Kidney epithelial cell (primary cell): ENCODE measurements around the gene PHF14. TPM values are rescaled to one million over a fixed set of nuclear protein-coding genes. Genes with fewer than 3 reads are reported as not detected.

Experiments
- DNase-seq: peaks from one replicate; pipeline ENCODE4 v3.0.0-alpha.2; 2010; ENCODE audit warnings: low read depth
- H3K27me3 ChIP-seq: 2 replicates; pipeline ENCODE4 v1.6.0; 2011; ENCODE audit warnings: low read length; ENCODE audit not compliant: control insufficient read depth, insufficient read depth
- H3K36me3 ChIP-seq: 2 replicates; pipeline ENCODE4 v1.5.1; 2011; ENCODE audit warnings: low read length; ENCODE audit not compliant: control insufficient read depth, insufficient read depth
- H3K4me3 ChIP-seq: 2 replicates; pipeline ENCODE4 v1.5.1; 2011; ENCODE audit warnings: low read depth, mild to moderate bottlenecking, control low read depth, low read length
- total RNA-seq: library from RNA; depleted of rRNA; stranded (reverse); fragments of >200 nt; gene quantifications from 2 replicates; pipeline ENCODE4 v1.2.3, GENCODE V29; 2015
- TF ChIP-seq, protein P1 (sequence below): IDR thresholded peaks from 2 replicates; pipeline ENCODE4 v1.5.1; 2011; ENCODE audit warnings: mild to moderate bottlenecking, moderate library complexity, low read length, control low read depth, inconsistent platforms; ENCODE audit not compliant: insufficient read depth, poor library complexity, severe bottlenecking

PHF14 gene
- total RNA-seq, 1 donor from 2014 or later, result 40.4 TPM

DNA sequence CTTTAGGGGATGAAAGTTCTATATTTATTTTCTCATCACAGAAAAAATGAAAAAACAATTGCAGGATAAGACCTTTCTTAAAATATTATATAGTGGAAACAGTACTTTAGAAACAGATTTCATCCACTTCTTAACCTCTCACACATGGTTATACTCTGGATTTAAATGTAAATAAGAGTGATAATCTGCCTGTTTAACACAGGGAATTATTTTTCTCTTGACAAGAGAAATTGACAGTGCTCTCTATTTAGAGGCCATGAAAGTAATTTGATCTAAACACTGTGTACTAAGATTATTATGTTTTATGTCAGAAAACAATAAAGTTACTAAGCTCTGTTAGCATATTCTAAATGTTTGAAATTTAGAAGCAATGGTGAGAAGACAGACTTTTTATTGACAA lies 88.4 kb downstream of the PHF14 start:
- TF ChIP-seq, protein P1, sequence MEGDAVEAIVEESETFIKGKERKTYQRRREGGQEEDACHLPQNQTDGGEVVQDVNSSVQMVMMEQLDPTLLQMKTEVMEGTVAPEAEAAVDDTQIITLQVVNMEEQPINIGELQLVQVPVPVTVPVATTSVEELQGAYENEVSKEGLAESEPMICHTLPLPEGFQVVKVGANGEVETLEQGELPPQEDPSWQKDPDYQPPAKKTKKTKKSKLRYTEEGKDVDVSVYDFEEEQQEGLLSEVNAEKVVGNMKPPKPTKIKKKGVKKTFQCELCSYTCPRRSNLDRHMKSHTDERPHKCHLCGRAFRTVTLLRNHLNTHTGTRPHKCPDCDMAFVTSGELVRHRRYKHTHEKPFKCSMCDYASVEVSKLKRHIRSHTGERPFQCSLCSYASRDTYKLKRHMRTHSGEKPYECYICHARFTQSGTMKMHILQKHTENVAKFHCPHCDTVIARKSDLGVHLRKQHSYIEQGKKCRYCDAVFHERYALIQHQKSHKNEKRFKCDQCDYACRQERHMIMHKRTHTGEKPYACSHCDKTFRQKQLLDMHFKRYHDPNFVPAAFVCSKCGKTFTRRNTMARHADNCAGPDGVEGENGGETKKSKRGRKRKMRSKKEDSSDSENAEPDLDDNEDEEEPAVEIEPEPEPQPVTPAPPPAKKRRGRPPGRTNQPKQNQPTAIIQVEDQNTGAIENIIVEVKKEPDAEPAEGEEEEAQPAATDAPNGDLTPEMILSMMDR, result no peak
- Histone ChIP-seq H3K4me3 (no peak overlapping the region), H3K36me3 (no peaks in the 10 kb centered on the region), H3K27me3 (no peaks in the 10 kb centered on the region)
- no peak for DNase-seq

DNA sequence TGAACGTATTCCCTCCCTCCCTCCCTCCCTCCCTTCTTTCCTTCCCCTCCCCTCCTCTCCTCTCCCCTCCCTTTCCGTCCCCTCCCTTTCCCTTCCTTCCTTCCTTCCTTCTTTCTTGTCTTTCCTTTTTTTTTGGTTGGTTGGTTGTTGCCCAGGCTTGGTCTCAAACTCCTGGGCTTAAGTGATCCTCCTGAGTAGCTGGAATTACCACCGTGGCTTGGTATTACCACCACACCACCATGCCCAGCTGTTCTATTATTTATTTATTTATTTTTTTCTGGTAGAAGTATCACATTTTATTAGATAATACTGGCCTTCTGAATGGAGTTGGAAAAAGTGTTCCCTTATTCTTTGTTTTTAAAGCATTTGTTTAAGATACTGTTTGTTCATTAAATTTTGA lies 95.9 kb downstream of the PHF14 start:
- H3K36me3 ChIP-seq, result no peaks in the 10 kb centered on the region
- TF ChIP-seq, protein P1, result no peak
- no peak for DNase-seq
- H3K27me3 ChIP-seq, result no peaks in the 10 kb centered on the region
- H3K4me3 ChIP-seq, result no peak overlapping the region

- no peaks in the 10 kb centered on the region for H3K36me3 ChIP-seq
- H3K27me3 ChIP-seq, result no peaks in the 10 kb centered on the region
- no peak overlapping the region for H3K4me3 ChIP-seq
- no peak for DNase-seq
- TF ChIP-seq, protein P1, result no peak
These were observed 104.1 kb downstream of the PHF14 start for GRCh38 chr7:11077816-11078215.

GRCh38 chr7:11078247-11078834 lies 104.7 kb downstream of the PHF14 start:
- TF ChIP-seq, protein P1, result no peak
- Histone ChIP-seq H3K4me3 (no peak overlapping the region), H3K36me3 (no peaks in the 10 kb centered on the region), H3K27me3 (no peaks in the 10 kb centered on the region)
- no peak for DNase-seq

DNA sequence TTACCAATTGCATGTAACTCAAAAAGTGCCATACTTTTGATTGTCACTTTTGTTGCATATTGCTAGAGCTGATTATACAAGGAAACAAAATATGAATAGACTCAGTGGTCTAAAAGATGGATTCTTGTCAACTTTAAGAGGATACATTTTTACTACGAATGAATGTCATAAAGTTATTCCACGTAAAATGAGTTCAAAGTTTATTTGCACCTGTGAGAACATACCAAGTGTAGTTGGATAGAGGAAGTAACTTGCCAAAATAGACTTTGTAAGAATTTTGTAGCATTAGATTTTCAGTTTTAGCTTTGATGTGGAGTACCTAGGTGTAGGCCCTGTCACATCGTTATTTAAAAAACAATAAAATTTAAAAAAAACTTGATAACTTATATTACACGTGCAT lies 106.2 kb downstream of the PHF14 start:
- H3K4me3 ChIP-seq, result no peak overlapping the region
- TF ChIP-seq, protein P1, result no peak
- no peaks in the 10 kb centered on the region for H3K36me3 ChIP-seq
- no peaks in the 10 kb centered on the region for H3K27me3 ChIP-seq
- no peak for DNase-seq

- TF ChIP-seq, protein P1, result no peak
- no peaks in the 10 kb centered on the region for H3K36me3 ChIP-seq
- no peak for DNase-seq
- H3K4me3 ChIP-seq, result no peak overlapping the region
- no peaks in the 10 kb centered on the region for H3K27me3 ChIP-seq
These were observed 108.4 kb downstream of the PHF14 start for GRCh38 chr7:11082121-11082520.
